Transverse colon (tissue), 3 donors: ENCODE data around the gene FMO4.

Experiments
- EP300 ChIP-seq: sonication (generic); formaldehyde crosslinking; IDR thresholded peaks from one replicate; pipeline ENCODE4 v1.6.1; 2017; ENCODE audit warnings: antibody characterized with exemption, low read depth
- POLR2A ChIP-seq: fragments of 450-650 bp; IDR thresholded peaks from one replicate; pipeline ENCODE4 v1.6.1; 2016; ENCODE audit warnings: antibody characterized with exemption, mild to moderate bottlenecking, moderate library complexity
- TF ChIP-seq, protein P1 (sequence below), 5 experiments: fragments of 200-600 bp in 3 of 5; fragments of 450-650 bp in 2 of 5; sonication (generic) in 3 of 5; IDR thresholded peaks; 1 replicate in 2 of 5; 2 replicates in 3 of 5; pipeline ENCODE4 v1.5.1; 2016 to 2017; ENCODE audit warnings: antibody characterized with exemption in 5 of 5, inconsistent platforms in 3 of 5, mild to moderate bottlenecking in 2 of 5, moderate library complexity in 1 of 5

DNA sequence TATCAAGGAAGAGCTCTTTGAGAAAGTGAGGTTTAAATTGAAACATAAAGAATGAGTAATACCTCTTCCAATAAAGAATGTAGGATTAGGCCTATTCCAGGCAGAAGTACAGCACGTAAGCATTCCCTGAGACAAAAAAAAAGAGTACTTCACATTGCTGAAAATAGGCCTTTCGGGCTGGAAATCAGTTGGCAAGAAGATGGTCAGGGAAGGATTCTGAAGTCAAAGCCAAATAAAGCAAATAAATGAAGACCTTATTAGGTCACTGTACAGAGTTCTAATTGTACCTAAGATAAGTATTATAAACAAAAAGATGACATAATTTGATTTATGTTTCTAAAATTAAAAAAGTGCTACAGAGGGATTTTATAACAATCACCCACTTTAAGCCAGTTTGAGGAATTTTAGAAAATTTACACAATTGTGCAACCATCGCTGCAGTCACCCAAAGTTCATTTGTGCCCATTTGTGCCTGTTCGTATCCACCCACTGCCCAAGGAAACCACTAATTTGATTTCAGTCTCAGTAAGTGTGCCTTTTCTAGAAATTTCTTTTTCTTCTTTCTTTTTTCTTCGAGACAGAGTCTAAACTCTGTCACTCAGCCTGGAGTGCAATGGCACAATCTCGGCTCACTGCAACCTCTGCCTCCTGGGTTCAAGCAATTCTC, 58.6 kb downstream of the FMO4 start:
- TF ChIP-seq EP300 (no peak), POLR2A (no peak)
- TF ChIP-seq, protein P1, sequence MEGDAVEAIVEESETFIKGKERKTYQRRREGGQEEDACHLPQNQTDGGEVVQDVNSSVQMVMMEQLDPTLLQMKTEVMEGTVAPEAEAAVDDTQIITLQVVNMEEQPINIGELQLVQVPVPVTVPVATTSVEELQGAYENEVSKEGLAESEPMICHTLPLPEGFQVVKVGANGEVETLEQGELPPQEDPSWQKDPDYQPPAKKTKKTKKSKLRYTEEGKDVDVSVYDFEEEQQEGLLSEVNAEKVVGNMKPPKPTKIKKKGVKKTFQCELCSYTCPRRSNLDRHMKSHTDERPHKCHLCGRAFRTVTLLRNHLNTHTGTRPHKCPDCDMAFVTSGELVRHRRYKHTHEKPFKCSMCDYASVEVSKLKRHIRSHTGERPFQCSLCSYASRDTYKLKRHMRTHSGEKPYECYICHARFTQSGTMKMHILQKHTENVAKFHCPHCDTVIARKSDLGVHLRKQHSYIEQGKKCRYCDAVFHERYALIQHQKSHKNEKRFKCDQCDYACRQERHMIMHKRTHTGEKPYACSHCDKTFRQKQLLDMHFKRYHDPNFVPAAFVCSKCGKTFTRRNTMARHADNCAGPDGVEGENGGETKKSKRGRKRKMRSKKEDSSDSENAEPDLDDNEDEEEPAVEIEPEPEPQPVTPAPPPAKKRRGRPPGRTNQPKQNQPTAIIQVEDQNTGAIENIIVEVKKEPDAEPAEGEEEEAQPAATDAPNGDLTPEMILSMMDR (IDR thresholded peaks at IDR 0.05) = no peak
